Measurements from ENCODE around the gene C20orf173.

DNA sequence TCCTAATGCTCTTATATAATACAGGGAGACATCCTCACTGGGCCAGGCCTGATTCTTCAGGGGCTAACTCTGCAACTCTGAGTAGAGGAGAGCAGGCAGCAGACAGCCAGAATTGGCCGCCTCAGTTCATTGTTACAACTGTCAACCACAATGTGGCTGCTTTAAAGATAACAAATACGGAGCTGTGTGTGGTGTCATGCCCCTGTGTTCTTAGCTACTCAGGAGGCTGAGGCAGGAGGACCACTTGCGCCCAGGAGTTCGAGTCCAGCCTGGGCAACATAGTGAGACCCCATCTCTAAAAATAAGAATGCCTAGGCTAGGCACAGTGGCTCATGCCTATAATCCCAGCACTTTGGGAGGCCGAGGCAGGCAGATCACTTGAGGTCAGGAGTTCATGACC lies 39.7 kb downstream of the C20orf173 start:
- TF ChIP-seq, protein P1, sequence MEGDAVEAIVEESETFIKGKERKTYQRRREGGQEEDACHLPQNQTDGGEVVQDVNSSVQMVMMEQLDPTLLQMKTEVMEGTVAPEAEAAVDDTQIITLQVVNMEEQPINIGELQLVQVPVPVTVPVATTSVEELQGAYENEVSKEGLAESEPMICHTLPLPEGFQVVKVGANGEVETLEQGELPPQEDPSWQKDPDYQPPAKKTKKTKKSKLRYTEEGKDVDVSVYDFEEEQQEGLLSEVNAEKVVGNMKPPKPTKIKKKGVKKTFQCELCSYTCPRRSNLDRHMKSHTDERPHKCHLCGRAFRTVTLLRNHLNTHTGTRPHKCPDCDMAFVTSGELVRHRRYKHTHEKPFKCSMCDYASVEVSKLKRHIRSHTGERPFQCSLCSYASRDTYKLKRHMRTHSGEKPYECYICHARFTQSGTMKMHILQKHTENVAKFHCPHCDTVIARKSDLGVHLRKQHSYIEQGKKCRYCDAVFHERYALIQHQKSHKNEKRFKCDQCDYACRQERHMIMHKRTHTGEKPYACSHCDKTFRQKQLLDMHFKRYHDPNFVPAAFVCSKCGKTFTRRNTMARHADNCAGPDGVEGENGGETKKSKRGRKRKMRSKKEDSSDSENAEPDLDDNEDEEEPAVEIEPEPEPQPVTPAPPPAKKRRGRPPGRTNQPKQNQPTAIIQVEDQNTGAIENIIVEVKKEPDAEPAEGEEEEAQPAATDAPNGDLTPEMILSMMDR (IDR thresholded peaks at IDR 0.05 in 8 of 11, conservative IDR thresholded peaks at IDR 0.05 in 3 of 11), result no peak
- no peak for TF ChIP-seq POLR2A (IDR thresholded peaks at IDR 0.05)

Measured in spleen (tissue), 7 donors.